OCI-LY1 (cell line): ENCODE data around the gene SMU1.

Experiments used
- H2AFZ ChIP-seq: fragments of 200-600 bp; sonication (generic), shearing (Covaris generic); 2 replicates; pipeline ENCODE4 v1.6.0; 2014; ENCODE audit warnings: antibody characterized with exemption, mild to moderate bottlenecking, low read length
- H3F3A ChIP-seq: fragments of 200-600 bp; sonication (generic), shearing (Covaris generic); 2 replicates; pipeline ENCODE4 v1.6.0; 2014; ENCODE audit warnings: mild to moderate bottlenecking, antibody characterized with exemption, low read length, moderate library complexity; ENCODE audit not compliant: insufficient read depth
- H3K27ac ChIP-seq: fragments of 200-600 bp; sonication (generic); 2 replicates; pipeline ENCODE4 v1.5.1; 2014; ENCODE audit warnings: low read length, mixed run types, mild to moderate bottlenecking, low read depth; ENCODE audit not compliant: poor library complexity, severe bottlenecking
- H3K27me3 ChIP-seq: fragments of 200-600 bp; sonication (generic); 2 replicates; pipeline ENCODE4 v1.6.0; 2014; ENCODE audit warnings: antibody characterized with exemption, mild to moderate bottlenecking, low read length, moderate library complexity; ENCODE audit not compliant: insufficient read depth
- H3K36me3 ChIP-seq: fragments of 200-600 bp; sonication (generic); 2 replicates; pipeline ENCODE4 v1.6.1; 2014; ENCODE audit warnings: mild to moderate bottlenecking, antibody characterized with exemption, low read length, moderate library complexity, mixed read lengths; ENCODE audit not compliant: insufficient read depth
- H3K4me1 ChIP-seq: fragments of 200-600 bp; sonication (generic); 2 replicates; pipeline ENCODE4 v1.5.1; 2014; ENCODE audit warnings: mild to moderate bottlenecking, low read length, moderate library complexity; ENCODE audit not compliant: insufficient read depth, severe bottlenecking
- H3K4me2 ChIP-seq: fragments of 200-600 bp; sonication (generic), shearing (Covaris generic); 2 replicates; pipeline ENCODE4 v1.6.1; 2014; ENCODE audit warnings: low read length
- H3K4me3 ChIP-seq: fragments of 200-600 bp; sonication (generic); 2 replicates; pipeline ENCODE4 v1.5.1; 2014; ENCODE audit warnings: low read length, low read depth, mild to moderate bottlenecking, mixed read lengths; ENCODE audit not compliant: poor library complexity, severe bottlenecking
- H3K79me2 ChIP-seq: fragments of 200-600 bp; shearing (Covaris generic); 2 replicates; pipeline ENCODE4 v1.6.1; 2016; ENCODE audit warnings: mixed run types, low read length, mixed read lengths; ENCODE audit not compliant: insufficient read depth
- H3K9ac ChIP-seq: fragments of 200-600 bp; sonication (generic), shearing (Covaris generic); 2 replicates; pipeline ENCODE4 v1.6.1; 2014; ENCODE audit warnings: mild to moderate bottlenecking, low read length, mixed read lengths
- H3K9me2 ChIP-seq: fragments of 200-600 bp; sonication (generic), shearing (Covaris generic); 2 replicates; pipeline ENCODE4 v1.6.1; 2014; ENCODE audit warnings: low read depth, mild to moderate bottlenecking, low read length, mixed read lengths
- H3K9me3 ChIP-seq: fragments of 200-600 bp; shearing (Covaris generic); 2 replicates; pipeline ENCODE4 v1.6.1; 2014; ENCODE audit warnings: low read length, mixed read lengths
- H4K20me1 ChIP-seq: fragments of 200-600 bp; sonication (generic), shearing (Covaris generic); 2 replicates; pipeline ENCODE4 v1.6.0; 2016; ENCODE audit warnings: mild to moderate bottlenecking, low read length; ENCODE audit not compliant: insufficient read depth
- EZH2 ChIP-seq: fragments of 200-600 bp; sonication (generic), shearing (Covaris generic); IDR thresholded peaks from 2 replicates; pipeline ENCODE4 v1.8.0; 2017; ENCODE audit warnings: borderline replicate concordance, mixed run types, mild to moderate bottlenecking, antibody characterized with exemption, low read length, moderate library complexity, mixed read lengths
- TF ChIP-seq, protein P1 (sequence below): fragments of 200-600 bp; sonication (generic), shearing (Covaris generic); IDR thresholded peaks from 2 replicates; pipeline ENCODE4 v1.5.1; 2017; ENCODE audit warnings: mild to moderate bottlenecking, antibody characterized with exemption, low read length, moderate library complexity, mixed read lengths

The SMU1 gene

DNA sequence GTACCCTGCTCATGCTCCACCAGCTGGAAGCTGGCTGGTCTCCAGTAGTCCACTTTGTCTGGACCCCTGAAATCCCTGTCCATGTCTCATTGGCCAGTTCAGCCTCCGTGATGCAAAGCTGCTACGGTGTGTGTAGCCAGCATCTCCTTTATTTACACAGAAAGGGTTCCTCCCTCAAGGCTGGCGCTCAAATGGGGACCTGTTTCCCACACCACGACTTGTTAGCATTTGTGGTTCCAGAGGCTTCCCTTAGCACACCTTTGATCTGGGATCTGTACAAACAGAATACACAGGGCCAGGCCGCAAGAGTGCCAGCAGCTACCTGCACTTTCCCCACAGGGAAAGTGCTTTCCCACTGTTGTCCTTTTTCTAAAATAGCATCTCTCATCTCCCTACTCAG lies 5.7 kb upstream of the SMU1 start:
- Histone ChIP-seq H3K27ac (no peak overlapping the region), H3F3A (no peaks in the 10 kb centered on the region), H3K9me2 (no peaks in the 10 kb centered on the region), H3K27me3 (no peaks in the 10 kb centered on the region), H4K20me1 (no peaks in the 10 kb centered on the region), H3K4me1 (peaks cover 8% of the 10 kb centered on the region), H3K36me3 (no peaks in the 10 kb centered on the region), H3K4me3 (no peak overlapping the region), H2AFZ (no peak overlapping the region), H3K4me2 (no peak overlapping the region), H3K9me3 (no peaks in the 10 kb centered on the region), H3K9ac (no peak overlapping the region), H3K79me2 (no peaks in the 10 kb centered on the region)
- TF ChIP-seq EZH2 = no peak
- TF ChIP-seq, protein P1, sequence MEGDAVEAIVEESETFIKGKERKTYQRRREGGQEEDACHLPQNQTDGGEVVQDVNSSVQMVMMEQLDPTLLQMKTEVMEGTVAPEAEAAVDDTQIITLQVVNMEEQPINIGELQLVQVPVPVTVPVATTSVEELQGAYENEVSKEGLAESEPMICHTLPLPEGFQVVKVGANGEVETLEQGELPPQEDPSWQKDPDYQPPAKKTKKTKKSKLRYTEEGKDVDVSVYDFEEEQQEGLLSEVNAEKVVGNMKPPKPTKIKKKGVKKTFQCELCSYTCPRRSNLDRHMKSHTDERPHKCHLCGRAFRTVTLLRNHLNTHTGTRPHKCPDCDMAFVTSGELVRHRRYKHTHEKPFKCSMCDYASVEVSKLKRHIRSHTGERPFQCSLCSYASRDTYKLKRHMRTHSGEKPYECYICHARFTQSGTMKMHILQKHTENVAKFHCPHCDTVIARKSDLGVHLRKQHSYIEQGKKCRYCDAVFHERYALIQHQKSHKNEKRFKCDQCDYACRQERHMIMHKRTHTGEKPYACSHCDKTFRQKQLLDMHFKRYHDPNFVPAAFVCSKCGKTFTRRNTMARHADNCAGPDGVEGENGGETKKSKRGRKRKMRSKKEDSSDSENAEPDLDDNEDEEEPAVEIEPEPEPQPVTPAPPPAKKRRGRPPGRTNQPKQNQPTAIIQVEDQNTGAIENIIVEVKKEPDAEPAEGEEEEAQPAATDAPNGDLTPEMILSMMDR = no peak

DNA sequence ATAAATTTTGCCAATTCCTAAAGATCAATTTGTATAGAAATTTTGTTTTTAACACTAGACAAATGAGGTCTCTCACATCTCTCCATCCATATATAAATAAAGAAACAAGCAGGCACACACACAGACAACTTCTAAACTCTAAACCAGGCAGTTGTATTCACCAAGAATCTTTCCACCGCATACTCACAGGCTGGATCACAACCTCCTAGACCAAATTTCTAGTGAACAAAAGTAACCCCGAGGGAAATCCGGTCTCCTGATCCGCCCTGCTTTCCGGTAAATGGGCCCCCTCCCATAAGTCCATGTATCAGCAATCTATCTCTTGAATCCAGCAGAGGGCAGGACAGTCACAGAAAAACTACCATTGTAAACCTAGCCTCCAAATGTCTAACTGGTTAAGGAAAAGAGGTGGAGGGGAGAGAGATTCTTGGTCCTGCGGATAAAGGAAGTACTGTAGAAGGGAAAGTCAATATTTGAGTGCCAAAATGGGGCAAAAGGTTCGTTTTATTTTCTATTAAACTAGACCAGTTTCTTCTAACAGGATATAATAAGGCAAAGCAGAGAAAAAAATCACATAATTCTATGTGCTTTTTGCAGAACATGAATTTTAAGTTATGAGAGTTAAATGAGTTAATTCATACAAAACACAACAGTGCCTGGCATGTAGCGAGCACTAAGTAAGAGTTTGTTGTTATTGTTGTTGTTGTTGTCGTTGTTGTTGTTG lies 4.8 kb upstream of the SMU1 start:
- no peaks in the 10 kb centered on the region for H3K9me2 ChIP-seq
- no peak overlapping the region for H3K9ac ChIP-seq
- H3K27me3 ChIP-seq = no peaks in the 10 kb centered on the region
- H3K36me3 ChIP-seq = no peaks in the 10 kb centered on the region
- H3K27ac ChIP-seq = no peak overlapping the region
- no peak overlapping the region for H2AFZ ChIP-seq
- peak overlapping the region; percentile 45; the same call in 1 of the 2 replicates for H3K4me2 ChIP-seq
- H3K9me3 ChIP-seq = no peaks in the 10 kb centered on the region
- H3F3A ChIP-seq = no peaks in the 10 kb centered on the region
- no peak for TF ChIP-seq EZH2
- TF ChIP-seq, protein P1 = peak; percentile 84
- H3K4me3 ChIP-seq = no peak overlapping the region
- H4K20me1 ChIP-seq = no peaks in the 10 kb centered on the region
- peaks cover 11% of the 10 kb centered on the region for H3K4me1 ChIP-seq
- H3K79me2 ChIP-seq = peaks cover under 1% of the 10 kb centered on the region; the same call in 1 of the 2 replicates

GRCh38 chr9:33080534-33080933 lies 4.1 kb upstream of the SMU1 start:
- H4K20me1 ChIP-seq = no peaks in the 10 kb centered on the region
- H3K9me3 ChIP-seq = no peaks in the 10 kb centered on the region
- no peaks in the 10 kb centered on the region for H3K9me2 ChIP-seq
- TF ChIP-seq, protein P1 = no peak
- TF ChIP-seq EZH2 = no peak
- H3F3A ChIP-seq = no peaks in the 10 kb centered on the region
- H3K4me3 ChIP-seq = no peak overlapping the region
- H3K79me2 ChIP-seq = peaks cover 8% of the 10 kb centered on the region
- H2AFZ ChIP-seq = no peak overlapping the region
- no peak overlapping the region for H3K27ac ChIP-seq
- no peaks in the 10 kb centered on the region for H3K27me3 ChIP-seq
- peaks cover 18% of the 10 kb centered on the region for H3K4me1 ChIP-seq
- H3K9ac ChIP-seq = no peak overlapping the region
- H3K36me3 ChIP-seq = no peaks in the 10 kb centered on the region
- no peak overlapping the region for H3K4me2 ChIP-seq
